ENCODE data around the gene COMT. TPM values are rescaled to one million over a fixed set of nuclear protein-coding genes. Genes with fewer than 3 reads are reported as not detected.

Gene COMT
- total RNA-seq, 4 donors from 2014 or later: 80.1 to 228 (median 190) TPM

GRCh38 chr22:19982991-19983578 is 41.5 kb downstream of the COMT start:
- TF ChIP-seq, protein P1, sequence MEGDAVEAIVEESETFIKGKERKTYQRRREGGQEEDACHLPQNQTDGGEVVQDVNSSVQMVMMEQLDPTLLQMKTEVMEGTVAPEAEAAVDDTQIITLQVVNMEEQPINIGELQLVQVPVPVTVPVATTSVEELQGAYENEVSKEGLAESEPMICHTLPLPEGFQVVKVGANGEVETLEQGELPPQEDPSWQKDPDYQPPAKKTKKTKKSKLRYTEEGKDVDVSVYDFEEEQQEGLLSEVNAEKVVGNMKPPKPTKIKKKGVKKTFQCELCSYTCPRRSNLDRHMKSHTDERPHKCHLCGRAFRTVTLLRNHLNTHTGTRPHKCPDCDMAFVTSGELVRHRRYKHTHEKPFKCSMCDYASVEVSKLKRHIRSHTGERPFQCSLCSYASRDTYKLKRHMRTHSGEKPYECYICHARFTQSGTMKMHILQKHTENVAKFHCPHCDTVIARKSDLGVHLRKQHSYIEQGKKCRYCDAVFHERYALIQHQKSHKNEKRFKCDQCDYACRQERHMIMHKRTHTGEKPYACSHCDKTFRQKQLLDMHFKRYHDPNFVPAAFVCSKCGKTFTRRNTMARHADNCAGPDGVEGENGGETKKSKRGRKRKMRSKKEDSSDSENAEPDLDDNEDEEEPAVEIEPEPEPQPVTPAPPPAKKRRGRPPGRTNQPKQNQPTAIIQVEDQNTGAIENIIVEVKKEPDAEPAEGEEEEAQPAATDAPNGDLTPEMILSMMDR (IDR thresholded peaks at IDR 0.05; ENCODE audit: low read depth): no peak

DNA sequence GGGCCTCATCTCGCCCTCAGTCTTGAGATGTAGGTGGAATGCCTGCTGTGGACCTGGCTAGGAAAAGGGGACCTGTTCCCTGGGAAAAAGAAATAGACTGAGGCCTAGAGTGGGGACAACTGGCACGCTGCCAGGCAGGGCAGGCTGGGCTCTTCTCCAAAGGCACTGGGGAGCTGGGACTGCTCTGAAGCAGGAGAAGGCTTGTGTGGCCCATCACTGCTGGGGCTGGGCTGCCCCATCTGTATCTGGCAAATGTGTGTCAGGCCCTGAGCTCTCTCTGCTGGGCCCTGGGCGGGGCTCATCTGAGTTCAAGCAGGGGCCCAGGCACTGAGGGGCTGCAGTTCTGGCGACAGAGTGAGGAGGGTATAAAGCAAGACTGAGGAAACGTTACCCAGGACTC is 42.2 kb downstream of the COMT start:
- TF ChIP-seq, protein P1 (IDR thresholded peaks at IDR 0.05; ENCODE audit: low read depth): no peak

GRCh38 chr22:19984201-19984753 is 42.7 kb downstream of the COMT start:
- TF ChIP-seq, protein P1 (IDR thresholded peaks at IDR 0.05; ENCODE audit: low read depth): no peak

GRCh38 chr22:19984851-19985811 is 43.6 kb downstream of the COMT start:
- TF ChIP-seq, protein P1 (IDR thresholded peaks at IDR 0.05; ENCODE audit: low read depth): no peak

GRCh38 chr22:19986011-19986409 is 44.4 kb downstream of the COMT start:
- TF ChIP-seq, protein P1 (IDR thresholded peaks at IDR 0.05; ENCODE audit: low read depth): no peak

GRCh38 chr22:19986410-19987341 is 45.1 kb downstream of the COMT start:
- TF ChIP-seq, protein P1 (IDR thresholded peaks at IDR 0.05; ENCODE audit: low read depth): no peak
